ENCODE data around the gene ABCC6. TPM values are rescaled to one million over a fixed set of nuclear protein-coding genes. Genes with fewer than 3 reads are reported as not detected.

Gene ABCC6
- total RNA-seq, 1 experiment from 2014 or later: 1.1 TPM

- H3K4me1 ChIP-seq (ENCODE audit: insufficient read depth, low read length): no peaks in the 10 kb centered on the region
- H4K8ac ChIP-seq (replicated peaks; ENCODE audit: insufficient read length, low read depth, low read length): no peak overlapping the region
- H3K4me1 Mint-ChIP-seq: peaks cover 6 to 9% of the 10 kb centered on the region in 2 experiments
- H2BK12ac ChIP-seq (ENCODE audit: insufficient read length, low read depth, low read length): no peak overlapping the region
- H3K36me3 Mint-ChIP-seq (ENCODE audit: insufficient read depth in 1 of 3, low read depth in 3 of 3): peaks cover 42 to 75% (median 74%) of the 10 kb centered on the region in 3 experiments; a peak in 6 of 7 replicates
- no peak overlapping the region for H3K56ac ChIP-seq (ENCODE audit: insufficient read length, low read depth, low read length)
- H3K79me2 ChIP-seq (ENCODE audit: insufficient read depth, low read length): no peaks in the 10 kb centered on the region
- no peak overlapping the region for H2BK120ac ChIP-seq (ENCODE audit: low read depth, low read length, poor library complexity, severe bottlenecking)
- WGBS (ENCODE audit: extremely low coverage, insufficient read length, low lambda C conversion rate): no CpG with 5 or more reads among the region's 6 CpGs
- no peaks in the 10 kb centered on the region for H3K27me3 ChIP-seq (ENCODE audit: insufficient read depth, low read length)
- H3K4me2 ChIP-seq (ENCODE audit: insufficient read depth, insufficient read length, low read length): no peak overlapping the region
- H3K27ac Mint-ChIP-seq: no peak overlapping the region; a peak in 1 of 7 replicates
- H2AK5ac ChIP-seq (ENCODE audit: insufficient read length, low read length): no peak overlapping the region
- H3K9me3 ChIP-seq (ENCODE audit: control insufficient read depth, low read depth, low read length): no peaks in the 10 kb centered on the region
- H3K4ac ChIP-seq (ENCODE audit: low read depth, low read length): no peak overlapping the region
- no peak overlapping the region for H4K5ac ChIP-seq (ENCODE audit: insufficient read length, low read depth, low read length)
- no peaks in the 10 kb centered on the region for H3K27me3 Mint-ChIP-seq (ENCODE audit: low read depth)
- no peak overlapping the region for H2AFZ ChIP-seq (ENCODE audit: low read length)
- H3K79me1 ChIP-seq (ENCODE audit: insufficient read depth, low read depth, low read length, poor library complexity, severe bottlenecking): no peaks in the 10 kb centered on the region
- H3K27ac ChIP-seq (ENCODE audit: insufficient read length, low read depth, low read length): no peak overlapping the region
- no peak for DNase-seq
- no peak overlapping the region for H2BK5ac ChIP-seq (ENCODE audit: insufficient read length, low read length)
- no peaks in the 10 kb centered on the region for H3K9me3 Mint-ChIP-seq
- H3K23ac ChIP-seq (ENCODE audit: insufficient read length, low read depth, low read length): no peak overlapping the region
- no peak overlapping the region for H2BK15ac ChIP-seq (ENCODE audit: low read depth, low read length)
- no peaks in the 10 kb centered on the region for H3K23me2 ChIP-seq (ENCODE audit: insufficient read length, low read depth, low read length, poor library complexity, severe bottlenecking)
- H3K9ac ChIP-seq (ENCODE audit: extremely low read depth, insufficient read length, low read length): no peak overlapping the region
- H3K18ac ChIP-seq (ENCODE audit: insufficient read length, low read depth, low read length): no peak overlapping the region
- no peak overlapping the region for H3T11ph ChIP-seq (ENCODE audit: low read length)
- no peak overlapping the region for H2BK20ac ChIP-seq (ENCODE audit: low read depth, low read length, poor library complexity, severe bottlenecking)
- TF ChIP-seq, protein P1, sequence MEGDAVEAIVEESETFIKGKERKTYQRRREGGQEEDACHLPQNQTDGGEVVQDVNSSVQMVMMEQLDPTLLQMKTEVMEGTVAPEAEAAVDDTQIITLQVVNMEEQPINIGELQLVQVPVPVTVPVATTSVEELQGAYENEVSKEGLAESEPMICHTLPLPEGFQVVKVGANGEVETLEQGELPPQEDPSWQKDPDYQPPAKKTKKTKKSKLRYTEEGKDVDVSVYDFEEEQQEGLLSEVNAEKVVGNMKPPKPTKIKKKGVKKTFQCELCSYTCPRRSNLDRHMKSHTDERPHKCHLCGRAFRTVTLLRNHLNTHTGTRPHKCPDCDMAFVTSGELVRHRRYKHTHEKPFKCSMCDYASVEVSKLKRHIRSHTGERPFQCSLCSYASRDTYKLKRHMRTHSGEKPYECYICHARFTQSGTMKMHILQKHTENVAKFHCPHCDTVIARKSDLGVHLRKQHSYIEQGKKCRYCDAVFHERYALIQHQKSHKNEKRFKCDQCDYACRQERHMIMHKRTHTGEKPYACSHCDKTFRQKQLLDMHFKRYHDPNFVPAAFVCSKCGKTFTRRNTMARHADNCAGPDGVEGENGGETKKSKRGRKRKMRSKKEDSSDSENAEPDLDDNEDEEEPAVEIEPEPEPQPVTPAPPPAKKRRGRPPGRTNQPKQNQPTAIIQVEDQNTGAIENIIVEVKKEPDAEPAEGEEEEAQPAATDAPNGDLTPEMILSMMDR (conservative IDR thresholded peaks at IDR 0.05): no peak
- H4K91ac ChIP-seq (ENCODE audit: insufficient read length, low read depth, low read length): no peak overlapping the region
- H3K4me3 Mint-ChIP-seq: no peak overlapping the region
- no peak overlapping the region for H3K14ac ChIP-seq (ENCODE audit: insufficient read depth, low read length)
- H4K20me1 ChIP-seq (ENCODE audit: control insufficient read depth, insufficient read depth, insufficient read length): no peaks in the 10 kb centered on the region
Observed at GRCh38 chr16:16106466-16106865, 116.8 kb downstream of the ABCC6 start.
